ENCODE results near the gene OSBPL2.

The OSBPL2 gene

DNA sequence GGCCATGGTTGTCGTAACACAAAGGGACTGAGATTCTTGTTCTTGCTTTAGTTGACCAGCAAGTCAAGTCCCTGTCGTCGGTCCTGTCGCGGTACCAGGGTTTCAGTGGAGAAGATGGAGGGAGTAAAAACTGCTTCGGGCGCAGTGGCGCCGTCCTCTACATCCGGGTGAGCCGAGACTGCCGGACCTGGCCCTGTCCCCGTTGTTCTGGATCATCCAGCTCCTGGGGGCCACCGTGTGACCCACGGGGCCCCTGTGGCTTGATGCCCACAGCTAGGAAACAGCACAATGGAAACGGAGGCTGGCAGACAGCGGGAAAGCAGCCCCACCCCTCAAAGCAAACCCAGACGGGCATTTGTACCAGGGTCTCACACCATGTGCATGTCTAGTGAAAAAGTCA is 40.5 kb upstream of the OSBPL2 start:
- H3K4me1 ChIP-seq (ENCODE audit: control insufficient read depth, insufficient read depth, low read length), result no peaks in the 10 kb centered on the region
- no peaks in the 10 kb centered on the region for H3K9me3 ChIP-seq (ENCODE audit: control insufficient read depth, low read length)
- no peak overlapping the region for H3K27ac ChIP-seq (ENCODE audit: insufficient read depth, low read depth, low read length, poor library complexity, severe bottlenecking)
- peaks cover 13% of the 10 kb centered on the region for H3K36me3 ChIP-seq (ENCODE audit: control insufficient read depth, insufficient read depth, low read length)
- no peaks in the 10 kb centered on the region for H3K27me3 ChIP-seq (ENCODE audit: control insufficient read depth, insufficient read depth, low read length, poor library complexity, severe bottlenecking)
- WGBS, 2 experiments, result 95 to 96% methylated on average over 18 of the region's 18 CpGs
- H3K4me3 ChIP-seq (ENCODE audit: insufficient read depth, low read depth, low read length), result no peak overlapping the region

DNA sequence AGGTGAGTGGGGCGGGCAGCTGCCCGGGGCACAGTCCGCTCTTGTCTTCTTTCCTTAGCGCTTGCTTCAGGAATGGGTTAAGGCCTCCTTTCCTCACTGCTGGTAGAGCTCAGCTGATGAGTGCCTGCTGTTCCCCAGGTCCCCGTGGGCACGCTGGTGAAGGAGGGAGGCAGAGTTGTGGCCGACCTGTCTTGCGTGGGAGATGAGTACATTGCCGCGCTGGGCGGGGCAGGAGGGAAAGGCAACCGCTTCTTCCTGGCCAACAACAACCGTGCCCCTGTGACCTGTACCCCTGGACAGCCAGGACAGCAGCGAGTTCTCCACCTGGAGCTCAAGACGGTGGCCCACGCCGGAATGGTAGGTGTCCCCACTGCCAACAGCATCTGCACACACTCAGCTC is 39.8 kb upstream of the OSBPL2 start:
- Histone ChIP-seq H3K4me1 (ENCODE audit: control insufficient read depth, insufficient read depth, low read length) (no peaks in the 10 kb centered on the region), H3K27me3 (ENCODE audit: control insufficient read depth, insufficient read depth, low read length, poor library complexity, severe bottlenecking) (no peaks in the 10 kb centered on the region), H3K4me3 (ENCODE audit: insufficient read depth, low read depth, low read length) (no peak overlapping the region), H3K9me3 (ENCODE audit: control insufficient read depth, low read length) (no peaks in the 10 kb centered on the region), H3K27ac (ENCODE audit: insufficient read depth, low read depth, low read length, poor library complexity, severe bottlenecking) (no peak overlapping the region), H3K36me3 (ENCODE audit: control insufficient read depth, insufficient read depth, low read length) (peaks cover 13% of the 10 kb centered on the region)
- 96 to 97% methylated on average over 17 of the region's 17 CpGs for WGBS, 2 experiments

DNA sequence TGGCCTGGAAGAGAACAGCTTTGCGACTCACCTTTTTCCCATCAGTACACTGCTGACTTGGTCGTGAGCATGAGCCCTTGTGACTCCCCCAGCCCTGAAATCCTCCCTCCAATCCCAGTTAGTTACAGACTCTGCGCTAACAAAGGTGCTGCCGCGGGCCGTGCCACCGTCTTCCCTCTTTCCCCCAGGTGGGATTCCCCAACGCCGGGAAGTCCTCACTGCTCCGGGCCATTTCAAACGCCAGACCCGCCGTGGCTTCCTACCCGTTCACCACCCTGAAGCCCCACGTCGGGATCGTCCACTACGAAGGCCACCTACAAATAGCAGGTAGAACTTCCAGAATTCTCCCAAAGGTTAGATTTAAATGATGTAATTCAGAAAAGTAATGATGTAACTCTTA is 39.4 kb upstream of the OSBPL2 start:
- no peaks in the 10 kb centered on the region for H3K27me3 ChIP-seq (ENCODE audit: control insufficient read depth, insufficient read depth, low read length, poor library complexity, severe bottlenecking)
- no peaks in the 10 kb centered on the region for H3K4me1 ChIP-seq (ENCODE audit: control insufficient read depth, insufficient read depth, low read length)
- H3K4me3 ChIP-seq (ENCODE audit: insufficient read depth, low read depth, low read length), result no peak overlapping the region
- WGBS, 2 experiments, result 96 to 97% methylated on average over 18 of the region's 18 CpGs
- no peak overlapping the region for H3K27ac ChIP-seq (ENCODE audit: insufficient read depth, low read depth, low read length, poor library complexity, severe bottlenecking)
- peaks cover 13% of the 10 kb centered on the region for H3K36me3 ChIP-seq (ENCODE audit: control insufficient read depth, insufficient read depth, low read length)
- H3K9me3 ChIP-seq (ENCODE audit: control insufficient read depth, low read length), result no peaks in the 10 kb centered on the region

DNA sequence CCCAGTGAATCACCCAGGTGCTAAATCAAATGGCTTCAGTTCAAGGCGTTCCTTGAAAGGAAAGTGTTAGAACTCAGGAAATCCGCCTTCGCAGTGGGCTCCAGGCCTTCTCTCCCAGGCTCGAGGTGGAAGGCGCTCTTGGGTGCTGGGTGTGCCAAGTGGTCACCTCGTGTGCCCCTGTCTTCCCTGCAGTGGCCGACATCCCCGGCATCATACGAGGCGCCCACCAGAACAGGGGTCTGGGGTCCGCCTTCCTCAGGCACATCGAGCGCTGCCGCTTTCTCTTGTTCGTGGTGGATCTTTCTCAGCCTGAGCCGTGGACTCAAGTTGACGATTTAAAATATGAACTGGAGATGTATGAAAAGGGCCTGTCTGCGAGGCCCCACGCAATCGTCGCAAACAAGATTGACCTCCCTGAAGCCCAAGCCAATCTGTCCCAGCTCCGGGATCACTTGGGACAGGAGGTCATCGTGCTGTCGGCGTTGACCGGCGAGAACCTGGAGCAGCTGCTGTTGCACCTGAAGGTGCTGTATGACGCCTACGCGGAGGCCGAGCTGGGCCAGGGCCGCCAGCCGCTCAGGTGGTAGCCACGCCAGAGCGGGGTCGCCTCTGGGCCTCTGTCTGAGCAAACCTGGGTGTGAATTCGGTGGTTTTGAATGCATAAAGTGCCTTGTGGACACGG is 37.7 kb upstream of the OSBPL2 start:
- no peak overlapping the region for H3K27ac ChIP-seq (ENCODE audit: insufficient read depth, low read depth, low read length, poor library complexity, severe bottlenecking)
- no peaks in the 10 kb centered on the region for H3K4me1 ChIP-seq (ENCODE audit: control insufficient read depth, insufficient read depth, low read length)
- H3K27me3 ChIP-seq (ENCODE audit: control insufficient read depth, insufficient read depth, low read length, poor library complexity, severe bottlenecking), result no peaks in the 10 kb centered on the region
- H3K4me3 ChIP-seq (ENCODE audit: insufficient read depth, low read depth, low read length), result no peak overlapping the region
- H3K9me3 ChIP-seq (ENCODE audit: control insufficient read depth, low read length), result no peaks in the 10 kb centered on the region
- WGBS, 2 experiments, result 95% methylated on average over 38 of the region's 38 CpGs
- H3K36me3 ChIP-seq (ENCODE audit: control insufficient read depth, insufficient read depth, low read length), result peaks cover 13% of the 10 kb centered on the region

DNA sequence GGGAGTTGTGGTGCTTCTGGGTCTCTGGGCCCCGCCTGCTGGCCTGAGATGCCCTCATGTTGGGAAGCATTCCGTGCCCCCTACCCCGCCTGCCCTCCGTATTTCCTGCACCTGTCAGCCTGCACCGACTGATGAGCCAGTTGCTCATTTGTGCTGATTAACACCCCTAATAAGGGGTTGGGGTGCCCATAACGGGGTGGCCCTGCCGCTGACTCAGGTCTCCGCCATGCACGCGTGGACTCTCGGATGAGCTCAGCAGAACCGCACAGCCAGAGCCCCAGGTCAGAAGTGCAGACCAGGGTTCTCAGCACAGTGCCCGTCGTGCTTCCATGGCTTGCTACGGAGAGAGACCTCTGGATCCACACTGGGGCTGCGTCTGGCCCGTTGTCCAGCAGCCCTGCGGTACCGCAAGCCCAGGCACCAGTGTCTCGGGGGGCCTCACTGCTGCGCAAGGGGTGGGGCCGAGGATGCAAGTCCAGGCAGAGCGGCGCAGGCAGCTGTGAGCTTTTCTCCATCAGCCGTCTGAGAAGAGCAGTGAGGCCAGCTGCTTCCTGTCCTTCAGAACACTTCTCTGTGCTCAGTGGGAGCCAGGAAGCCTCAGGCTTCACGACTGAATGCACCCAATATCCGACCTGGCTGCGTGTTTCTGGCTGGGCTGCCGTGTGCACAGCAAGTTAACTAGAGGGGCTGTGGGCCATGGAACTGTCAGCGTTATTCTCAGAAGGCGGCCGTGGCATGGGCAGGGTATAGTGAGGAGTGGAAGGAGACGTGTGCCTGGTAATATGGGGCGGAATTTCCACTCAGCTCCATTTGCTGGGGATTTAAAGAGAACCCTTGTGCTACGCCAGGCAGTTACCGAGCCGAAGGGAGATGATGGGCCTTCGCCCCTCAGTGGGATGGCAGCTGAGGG is 36.9 kb upstream of the OSBPL2 start:
- peaks cover 13% of the 10 kb centered on the region for H3K36me3 ChIP-seq (ENCODE audit: control insufficient read depth, insufficient read depth, low read length)
- 94 to 95% methylated on average over 38 of the region's 38 CpGs for WGBS, 2 experiments

DNA sequence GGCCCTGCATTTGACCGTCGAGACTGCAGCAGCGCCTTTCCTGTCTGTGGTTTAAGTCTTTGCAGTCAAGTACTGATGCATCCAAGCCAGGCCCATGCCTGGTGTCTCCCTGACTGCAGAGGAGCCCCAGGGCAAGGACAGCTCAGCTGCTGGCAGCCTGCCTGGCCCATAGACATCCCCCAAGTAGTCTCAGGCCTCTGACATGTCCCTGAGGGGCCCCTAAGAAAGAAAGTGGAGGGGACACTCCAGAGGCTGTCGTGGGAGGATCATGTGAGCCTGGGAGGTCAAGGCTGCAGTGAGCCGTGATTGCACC is 36.3 kb upstream of the OSBPL2 start:
- H3K4me1 ChIP-seq (ENCODE audit: control insufficient read depth, insufficient read depth, low read length), result no peaks in the 10 kb centered on the region
- H3K36me3 ChIP-seq (ENCODE audit: control insufficient read depth, insufficient read depth, low read length), result peaks cover 13% of the 10 kb centered on the region
- 78 to 81% methylated on average over 5 of the region's 5 CpGs for WGBS, 2 experiments
- H3K27me3 ChIP-seq (ENCODE audit: control insufficient read depth, insufficient read depth, low read length, poor library complexity, severe bottlenecking), result no peaks in the 10 kb centered on the region
- no peak overlapping the region for H3K27ac ChIP-seq (ENCODE audit: insufficient read depth, low read depth, low read length, poor library complexity, severe bottlenecking)
- H3K4me3 ChIP-seq (ENCODE audit: insufficient read depth, low read depth, low read length), result no peak overlapping the region
- no peaks in the 10 kb centered on the region for H3K9me3 ChIP-seq (ENCODE audit: control insufficient read depth, low read length)

More for the DNA sequence above, 36.9 kb upstream of the OSBPL2 start:
- Histone ChIP-seq H3K4me3 (ENCODE audit: insufficient read depth, low read depth, low read length) (no peak overlapping the region), H3K9me3 (ENCODE audit: control insufficient read depth, low read length) (no peaks in the 10 kb centered on the region), H3K27me3 (ENCODE audit: control insufficient read depth, insufficient read depth, low read length, poor library complexity, severe bottlenecking) (no peaks in the 10 kb centered on the region), H3K4me1 (ENCODE audit: control insufficient read depth, insufficient read depth, low read length) (no peaks in the 10 kb centered on the region), H3K27ac (ENCODE audit: insufficient read depth, low read depth, low read length, poor library complexity, severe bottlenecking) (no peak overlapping the region)

DNA sequence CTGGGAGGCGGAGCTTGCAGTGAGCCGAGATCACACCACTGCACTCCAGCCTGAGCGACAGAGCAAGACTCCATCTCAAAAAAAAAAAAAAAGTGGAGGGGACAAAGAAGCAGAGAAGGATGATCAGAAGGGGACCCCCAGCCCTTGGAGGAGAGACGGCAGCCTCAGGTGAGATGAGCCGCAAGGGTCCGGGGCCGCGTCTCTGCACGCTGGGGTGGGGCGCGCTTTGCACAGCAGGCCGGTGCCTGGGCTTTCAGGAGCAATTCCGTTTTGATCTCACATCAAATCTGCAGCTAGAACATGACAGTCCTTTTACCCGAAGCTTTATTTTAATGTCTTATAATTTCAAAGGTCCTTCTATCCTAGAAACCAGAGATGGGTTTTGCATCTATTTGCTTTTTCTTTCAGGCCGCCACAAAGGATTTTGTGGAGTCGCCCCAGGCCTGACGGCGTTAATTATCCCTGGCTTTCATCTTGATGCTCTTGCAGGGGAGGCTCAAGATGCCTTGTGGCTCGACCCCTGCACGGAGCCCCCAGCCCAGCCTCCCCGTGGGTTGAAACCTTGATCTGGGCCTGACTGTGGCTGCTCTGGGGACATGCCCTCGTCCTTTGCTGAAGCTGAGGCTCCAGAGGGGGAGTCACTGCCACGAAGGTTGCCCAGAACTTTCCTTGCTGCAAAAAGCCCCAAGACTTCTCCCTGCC is 35.5 kb upstream of the OSBPL2 start:
- H3K9me3 ChIP-seq (ENCODE audit: control insufficient read depth, low read length), result no peaks in the 10 kb centered on the region
- H3K4me1 ChIP-seq (ENCODE audit: control insufficient read depth, insufficient read depth, low read length), result no peaks in the 10 kb centered on the region
- H3K27me3 ChIP-seq (ENCODE audit: control insufficient read depth, insufficient read depth, low read length, poor library complexity, severe bottlenecking), result no peaks in the 10 kb centered on the region
- H3K36me3 ChIP-seq (ENCODE audit: control insufficient read depth, insufficient read depth, low read length), result peaks cover 13% of the 10 kb centered on the region
- no peak overlapping the region for H3K27ac ChIP-seq (ENCODE audit: insufficient read depth, low read depth, low read length, poor library complexity, severe bottlenecking)
- 90 to 92% methylated on average over 23 of the region's 23 CpGs for WGBS, 2 experiments
- no peak overlapping the region for H3K4me3 ChIP-seq (ENCODE audit: insufficient read depth, low read depth, low read length)

DNA sequence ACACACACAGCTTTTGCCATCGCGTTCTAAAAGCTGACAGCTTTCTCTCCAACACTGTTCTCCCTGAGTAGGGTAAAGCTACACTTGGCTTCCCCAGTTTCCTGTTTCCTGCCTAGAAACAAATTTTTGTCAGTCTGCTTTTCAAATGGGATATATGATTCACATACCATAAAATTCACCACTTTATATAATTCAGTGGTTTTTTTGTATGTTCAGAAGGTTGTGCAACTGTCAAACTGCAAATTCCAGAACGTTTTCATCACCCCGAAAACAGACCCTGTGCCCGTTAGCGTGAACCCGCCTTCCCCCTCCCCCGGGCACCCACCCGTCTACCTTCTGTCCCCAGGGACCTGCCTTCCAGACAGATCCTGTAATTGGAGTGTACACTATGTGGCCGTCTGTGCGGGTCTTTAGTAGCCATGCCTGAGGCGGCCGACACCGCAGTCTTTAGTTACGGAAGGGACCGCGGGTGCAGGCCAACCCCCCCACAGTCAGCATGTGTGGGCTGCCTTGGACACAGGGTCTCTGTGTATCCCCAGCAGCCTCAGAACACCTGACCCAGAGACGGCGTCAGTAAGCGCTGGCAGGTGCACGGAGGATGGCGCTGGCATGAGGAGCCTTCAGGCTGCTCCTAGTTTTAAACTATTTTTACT is 34.8 kb upstream of the OSBPL2 start:
- Histone ChIP-seq H3K27ac (ENCODE audit: insufficient read depth, low read depth, low read length, poor library complexity, severe bottlenecking) (no peak overlapping the region), H3K4me1 (ENCODE audit: control insufficient read depth, insufficient read depth, low read length) (no peaks in the 10 kb centered on the region), H3K9me3 (ENCODE audit: control insufficient read depth, low read length) (no peaks in the 10 kb centered on the region), H3K4me3 (ENCODE audit: insufficient read depth, low read depth, low read length) (no peak overlapping the region), H3K27me3 (ENCODE audit: control insufficient read depth, insufficient read depth, low read length, poor library complexity, severe bottlenecking) (no peaks in the 10 kb centered on the region), H3K36me3 (ENCODE audit: control insufficient read depth, insufficient read depth, low read length) (peaks cover 9% of the 10 kb centered on the region)
- 89 to 93% methylated on average over 22 of the region's 22 CpGs for WGBS, 2 experiments

DNA sequence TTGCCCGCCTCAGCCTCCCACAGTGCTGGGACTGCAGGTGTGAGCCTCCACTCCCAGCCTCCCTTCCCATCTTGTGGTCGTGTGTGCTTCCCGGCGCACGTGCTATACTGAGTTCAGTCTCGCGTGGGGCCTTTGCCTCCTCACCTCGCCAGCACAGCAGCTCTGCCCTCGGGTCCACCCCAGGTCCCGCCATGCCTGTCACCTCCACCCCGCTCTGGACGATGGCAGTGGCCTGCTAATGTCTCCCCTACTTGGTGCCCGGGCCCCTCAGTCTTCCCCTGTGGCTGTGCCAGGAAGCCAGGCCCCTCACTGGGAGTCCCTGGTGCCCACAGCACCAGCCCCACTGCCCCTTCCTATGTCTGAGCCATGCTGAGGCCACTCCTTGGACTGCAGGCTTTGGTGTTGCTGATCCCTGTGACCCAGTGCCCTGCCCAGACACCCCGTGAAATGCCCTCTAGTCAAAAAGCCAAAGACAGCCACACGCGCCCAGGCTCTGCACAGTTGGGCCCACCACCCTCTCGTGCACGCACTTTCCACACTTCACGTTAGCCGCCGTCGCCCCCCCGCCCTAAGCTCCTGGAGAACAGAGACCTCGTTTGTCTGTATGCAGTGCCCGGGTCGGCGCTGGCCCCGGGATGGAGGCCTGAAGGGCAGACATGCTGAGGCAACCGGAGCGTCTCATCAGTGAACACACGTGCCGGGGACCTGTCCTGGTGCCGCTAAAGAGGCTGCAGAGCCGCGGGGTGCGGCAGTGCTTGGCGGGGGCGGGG is 32.5 kb upstream of the OSBPL2 start:
- H3K9me3 ChIP-seq (ENCODE audit: control insufficient read depth, low read length), result no peaks in the 10 kb centered on the region
- H3K27me3 ChIP-seq (ENCODE audit: control insufficient read depth, insufficient read depth, low read length, poor library complexity, severe bottlenecking), result no peaks in the 10 kb centered on the region
- H3K36me3 ChIP-seq (ENCODE audit: control insufficient read depth, insufficient read depth, low read length), result no peaks in the 10 kb centered on the region
- no peaks in the 10 kb centered on the region for H3K4me1 ChIP-seq (ENCODE audit: control insufficient read depth, insufficient read depth, low read length)
- WGBS, 2 experiments, result 92 to 95% methylated on average over 38 of the region's 38 CpGs
- H3K27ac ChIP-seq (ENCODE audit: insufficient read depth, low read depth, low read length, poor library complexity, severe bottlenecking), result no peak overlapping the region
- no peak overlapping the region for H3K4me3 ChIP-seq (ENCODE audit: insufficient read depth, low read depth, low read length)

Data from ectodermal cell (in vitro differentiated cells).